ENCODE measurements around the gene ITPKB. TPM values are rescaled to one million over a fixed set of nuclear protein-coding genes. Genes with fewer than 3 reads are reported as not detected.

Gene ITPKB
- total and polyA plus RNA-seq, 2 experiments from 2014 or later = 0.31 to 5.2 TPM

DNA sequence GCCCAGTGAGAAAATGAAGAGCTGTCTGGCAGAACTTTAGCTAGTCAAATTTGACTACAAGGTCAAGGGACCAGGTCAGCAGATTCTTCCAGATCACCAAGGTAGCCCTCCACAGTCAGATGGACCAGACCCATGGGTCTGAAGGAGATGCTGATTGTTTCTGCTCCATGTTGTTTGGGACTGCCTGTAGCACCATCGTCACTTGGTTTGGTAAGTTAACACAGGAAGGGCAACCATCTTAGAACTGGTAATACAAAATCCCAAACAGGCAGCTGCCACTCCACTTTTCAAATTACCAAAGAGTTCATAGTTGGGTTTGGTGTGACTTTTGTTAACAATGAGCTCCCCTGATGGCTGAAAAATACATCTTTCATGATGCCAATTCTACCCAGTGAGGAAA, 9.0 kb downstream of the ITPKB start (continued):
- TF ChIP-seq ZNF331 (CRISPR knock-in tag; IDR thresholded peaks at IDR 0.05; ENCODE audit: low read depth) = no peak
- no peak for TF ChIP-seq ZNF462 (CRISPR knock-in tag; IDR thresholded peaks at IDR 0.05)
- no peak for TF ChIP-seq NANOG (IDR thresholded peaks at IDR 0.05; ENCODE audit: borderline replicate concordance)
- TF ChIP-seq, protein P1, sequence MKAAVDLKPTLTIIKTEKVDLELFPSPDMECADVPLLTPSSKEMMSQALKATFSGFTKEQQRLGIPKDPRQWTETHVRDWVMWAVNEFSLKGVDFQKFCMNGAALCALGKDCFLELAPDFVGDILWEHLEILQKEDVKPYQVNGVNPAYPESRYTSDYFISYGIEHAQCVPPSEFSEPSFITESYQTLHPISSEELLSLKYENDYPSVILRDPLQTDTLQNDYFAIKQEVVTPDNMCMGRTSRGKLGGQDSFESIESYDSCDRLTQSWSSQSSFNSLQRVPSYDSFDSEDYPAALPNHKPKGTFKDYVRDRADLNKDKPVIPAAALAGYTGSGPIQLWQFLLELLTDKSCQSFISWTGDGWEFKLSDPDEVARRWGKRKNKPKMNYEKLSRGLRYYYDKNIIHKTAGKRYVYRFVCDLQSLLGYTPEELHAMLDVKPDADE (IDR thresholded peaks at IDR 0.05) = no peak

DNA sequence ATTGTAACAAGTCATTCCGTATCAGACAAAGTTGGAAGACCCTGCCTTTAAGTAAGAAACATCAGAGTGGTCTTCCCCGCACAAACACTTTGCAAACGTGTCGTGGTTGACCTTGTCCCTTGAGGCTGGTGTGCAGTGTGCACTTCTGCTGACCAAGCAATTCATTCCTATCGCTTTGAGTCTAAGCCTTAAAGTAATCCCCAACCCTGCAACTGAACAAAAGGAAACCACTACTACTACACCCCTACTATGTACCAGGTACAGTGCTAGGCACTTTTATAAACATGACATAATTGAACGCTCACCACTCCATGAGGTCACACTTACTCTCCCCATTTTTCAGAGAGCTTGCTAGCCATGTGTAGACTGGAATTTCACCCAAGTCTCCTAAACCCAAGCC, 10.6 kb downstream of the ITPKB start:
- Histone ChIP-seq H4K20me1 (replicated peaks; ENCODE audit: insufficient read depth) (no peaks in the 10 kb centered on the region), H3K27ac (ENCODE audit: low read depth) (no peak overlapping the region), H3F3A (replicated peaks; ENCODE audit: low read depth) (no peaks in the 10 kb centered on the region), H3K4me3 (no peak overlapping the region), H2AFZ (no peak overlapping the region), H3K27me3 (ENCODE audit: insufficient read depth) (peaks cover 2% of the 10 kb centered on the region; the same call in 1 of the 2 replicates), H3K4me2 (no peak overlapping the region), H3K9me2 (ENCODE audit: insufficient read depth) (no peaks in the 10 kb centered on the region), H3K79me2 (replicated peaks; ENCODE audit: insufficient read depth) (no peaks in the 10 kb centered on the region), H3K36me3 (ENCODE audit: insufficient read depth) (no peaks in the 10 kb centered on the region), H3K4me1 (ENCODE audit: insufficient read depth) (peaks cover 43% of the 10 kb centered on the region)
- Mint-ChIP-seq H3K9me3 (no peaks in the 10 kb centered on the region), H3K4me3 (no peak overlapping the region), H3K4me1 (peaks cover 57% of the 10 kb centered on the region), H3K27ac (0 out of 2 replicates have a peak overlapping the region, but pooled peaks have one; percentile 46), H3K27me3 (ENCODE audit: insufficient read depth, low read depth, poor library complexity) (no peaks in the 10 kb centered on the region), H3K36me3 (ENCODE audit: low read depth) (no peaks in the 10 kb centered on the region)
- TF ChIP-seq POLR2AphosphoS5 (IDR thresholded peaks at IDR 0.05; ENCODE audit: low read depth) = no peak
- no peak for TF ChIP-seq EZH2phosphoT487 (IDR thresholded peaks at IDR 0.05; ENCODE audit: unreplicated experiment)
- no peak for TF ChIP-seq ZNF331 (CRISPR knock-in tag; IDR thresholded peaks at IDR 0.05; ENCODE audit: low read depth)
- no peak for TF ChIP-seq NANOG (IDR thresholded peaks at IDR 0.05; ENCODE audit: borderline replicate concordance)
- TF ChIP-seq, protein P2, sequence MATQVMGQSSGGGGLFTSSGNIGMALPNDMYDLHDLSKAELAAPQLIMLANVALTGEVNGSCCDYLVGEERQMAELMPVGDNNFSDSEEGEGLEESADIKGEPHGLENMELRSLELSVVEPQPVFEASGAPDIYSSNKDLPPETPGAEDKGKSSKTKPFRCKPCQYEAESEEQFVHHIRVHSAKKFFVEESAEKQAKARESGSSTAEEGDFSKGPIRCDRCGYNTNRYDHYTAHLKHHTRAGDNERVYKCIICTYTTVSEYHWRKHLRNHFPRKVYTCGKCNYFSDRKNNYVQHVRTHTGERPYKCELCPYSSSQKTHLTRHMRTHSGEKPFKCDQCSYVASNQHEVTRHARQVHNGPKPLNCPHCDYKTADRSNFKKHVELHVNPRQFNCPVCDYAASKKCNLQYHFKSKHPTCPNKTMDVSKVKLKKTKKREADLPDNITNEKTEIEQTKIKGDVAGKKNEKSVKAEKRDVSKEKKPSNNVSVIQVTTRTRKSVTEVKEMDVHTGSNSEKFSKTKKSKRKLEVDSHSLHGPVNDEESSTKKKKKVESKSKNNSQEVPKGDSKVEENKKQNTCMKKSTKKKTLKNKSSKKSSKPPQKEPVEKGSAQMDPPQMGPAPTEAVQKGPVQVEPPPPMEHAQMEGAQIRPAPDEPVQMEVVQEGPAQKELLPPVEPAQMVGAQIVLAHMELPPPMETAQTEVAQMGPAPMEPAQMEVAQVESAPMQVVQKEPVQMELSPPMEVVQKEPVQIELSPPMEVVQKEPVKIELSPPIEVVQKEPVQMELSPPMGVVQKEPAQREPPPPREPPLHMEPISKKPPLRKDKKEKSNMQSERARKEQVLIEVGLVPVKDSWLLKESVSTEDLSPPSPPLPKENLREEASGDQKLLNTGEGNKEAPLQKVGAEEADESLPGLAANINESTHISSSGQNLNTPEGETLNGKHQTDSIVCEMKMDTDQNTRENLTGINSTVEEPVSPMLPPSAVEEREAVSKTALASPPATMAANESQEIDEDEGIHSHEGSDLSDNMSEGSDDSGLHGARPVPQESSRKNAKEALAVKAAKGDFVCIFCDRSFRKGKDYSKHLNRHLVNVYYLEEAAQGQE (IDR thresholded peaks at IDR 0.05; ENCODE audit: unreplicated experiment) = no peak
- DNase-seq (ENCODE audit: low spot score) (no peak), ATAC-seq (no peak)

Measured in GM23338 (cell line).